Psoas muscle (tissue), 8 donors: ENCODE measurements around the gene ABCA1. TPM values are rescaled to one million over a fixed set of nuclear protein-coding genes. Genes with fewer than 3 reads are reported as not detected.

Experiments used
- ATAC-seq, 4 donors: fragments of 200-7000 bp; cut with Tn5 transposase; one replicate each; pipeline ENCODE4 v1.9.1; 2020; ENCODE audit warnings: moderate library complexity in 3 of 4, mild to moderate bottlenecking in 2 of 4
- DNase-seq, 2 donors: peaks; one replicate each; pipeline ENCODE4 v3.0.0-alpha.2; 2020
- H3K27ac ChIP-seq: fragments of 200-600 bp; one replicate; pipeline ENCODE4 v1.8.0; 2022
- H3K27me3 ChIP-seq, 3 donors: fragments of 200-600 bp in 1 of 3; one replicate each; pipeline versions ENCODE4 v1.6.1 to v1.8.0; 2013 to 2022; ENCODE audit warnings: low read length in 2 of 3, mild to moderate bottlenecking in 2 of 3, moderate library complexity in 1 of 3; ENCODE audit not compliant: insufficient read depth in 3 of 3
- H3K36me3 ChIP-seq, 2 donors: fragments of 200-600 bp in 1 of 2; one replicate each; pipeline versions ENCODE4 v1.6.1 to v1.8.0; 2013 to 2022; ENCODE audit warnings: low read depth in 1 of 2, mild to moderate bottlenecking in 1 of 2, moderate library complexity in 1 of 2; ENCODE audit not compliant: insufficient read depth in 1 of 2
- H3K4me1 ChIP-seq: fragments of 200-600 bp; one replicate; pipeline ENCODE4 v1.8.0; 2022
- H3K4me3 ChIP-seq: fragments of 200-600 bp; one replicate; pipeline ENCODE4 v1.8.0; 2022; ENCODE audit warnings: mild to moderate bottlenecking
- H3K9me3 ChIP-seq: fragments of 200-600 bp; one replicate; pipeline ENCODE4 v1.8.0; 2022
- WGBS, 3 donors: extraction: QIAGEN DNeasy Blood & Tissue Kit; methylation state at CpG; one replicate each; pipeline versions ENCODE4 v1.1.6 to v1.1.7; 2013; 5-methylcytosine and 5-hydroxymethylcytosine counted together
- intact Hi-C, 2 donors: fragments of 100-400 bp; cut with DNase I; formaldehyde crosslinking; loops; one replicate each; pipeline versions ENCODE4 v1.11.0 to v1.14.2; 2022
- polyA plus RNA-seq, 3 donors: library from polyadenylated mRNA; stranded (reverse); fragments of 200-250 nt; gene quantifications; one replicate each; pipeline ENCODE4 v1.2.3, GENCODE V29; 2013
- total RNA-seq, 4 donors: library from RNA; stranded (reverse); fragmentation: NEBNext Ultra II Directional in 2 of 4; extraction: Animal tissue kit (Norgen Biotek cat#: 25700) in 2 of 4; gene quantifications; one replicate each; pipeline versions ENCODE4 v1.2.1 to v1.2.4, GENCODE V29; 2021 to 2023
- TF ChIP-seq, protein P1 (sequence below): fragments of 200-600 bp; IDR thresholded peaks from one replicate; pipeline ENCODE4 v1.8.0; 2022; ENCODE audit warnings: antibody characterized with exemption
- donor health status: healthy with polysubstance abuse.
- donor health status: DM: no; HTN: no; CAD: no; lungs with moderate emphysema.
- donor health status: Bipolar disorder and iron deficiency.
- donor health status: healthy.
- donor health status: DM: yes; HTN: yes; CAD: no.
- donor health status: DM: no; HTN: no; CAD: no.
- donor health status: DM: no; HTN: no; CAD: no.
- donor health status: DM: yes; HTN: yes; CAD: no.

Gene ABCA1
- total and polyA plus RNA-seq, 7 donors: 1.9 to 26.1 (median 8.2) TPM

DNA sequence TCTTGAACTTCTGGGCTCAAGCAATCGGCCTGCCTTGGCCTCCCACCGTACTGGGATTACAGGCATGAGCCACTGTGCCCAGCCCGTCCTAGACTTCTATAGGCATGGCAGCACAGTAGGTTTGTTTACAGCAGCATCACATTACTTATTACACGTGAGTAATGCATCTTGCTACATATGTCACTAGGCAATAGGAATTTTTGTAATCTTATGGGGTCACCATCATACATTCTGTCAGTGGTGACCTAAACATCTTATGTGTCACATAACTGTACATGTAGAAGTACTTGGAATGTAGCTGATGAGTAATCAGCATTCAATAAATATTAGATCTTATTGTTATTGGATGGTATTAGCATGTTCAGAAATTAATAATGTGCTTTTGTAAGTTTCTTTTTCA lies 22.9 kb upstream of the ABCA1 start:
- H3K36me3 ChIP-seq: no peaks in the 10 kb centered on the region
- H3K4me3 ChIP-seq: no peak overlapping the region
- WGBS, 3 donors: 91 to 95% (median 92%) methylated on average over 4 of the region's 4 CpGs
- no peak overlapping the region for H3K27ac ChIP-seq
- H3K4me1 ChIP-seq: no peaks in the 10 kb centered on the region
- TF ChIP-seq, protein P1, sequence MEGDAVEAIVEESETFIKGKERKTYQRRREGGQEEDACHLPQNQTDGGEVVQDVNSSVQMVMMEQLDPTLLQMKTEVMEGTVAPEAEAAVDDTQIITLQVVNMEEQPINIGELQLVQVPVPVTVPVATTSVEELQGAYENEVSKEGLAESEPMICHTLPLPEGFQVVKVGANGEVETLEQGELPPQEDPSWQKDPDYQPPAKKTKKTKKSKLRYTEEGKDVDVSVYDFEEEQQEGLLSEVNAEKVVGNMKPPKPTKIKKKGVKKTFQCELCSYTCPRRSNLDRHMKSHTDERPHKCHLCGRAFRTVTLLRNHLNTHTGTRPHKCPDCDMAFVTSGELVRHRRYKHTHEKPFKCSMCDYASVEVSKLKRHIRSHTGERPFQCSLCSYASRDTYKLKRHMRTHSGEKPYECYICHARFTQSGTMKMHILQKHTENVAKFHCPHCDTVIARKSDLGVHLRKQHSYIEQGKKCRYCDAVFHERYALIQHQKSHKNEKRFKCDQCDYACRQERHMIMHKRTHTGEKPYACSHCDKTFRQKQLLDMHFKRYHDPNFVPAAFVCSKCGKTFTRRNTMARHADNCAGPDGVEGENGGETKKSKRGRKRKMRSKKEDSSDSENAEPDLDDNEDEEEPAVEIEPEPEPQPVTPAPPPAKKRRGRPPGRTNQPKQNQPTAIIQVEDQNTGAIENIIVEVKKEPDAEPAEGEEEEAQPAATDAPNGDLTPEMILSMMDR: no peak
- ATAC-seq (no peak), DNase-seq (no peak)
- intact Hi-C loops: no loop called here
- H3K27me3 ChIP-seq: no peaks in the 10 kb centered on the region
- H3K9me3 ChIP-seq: no peaks in the 10 kb centered on the region

DNA sequence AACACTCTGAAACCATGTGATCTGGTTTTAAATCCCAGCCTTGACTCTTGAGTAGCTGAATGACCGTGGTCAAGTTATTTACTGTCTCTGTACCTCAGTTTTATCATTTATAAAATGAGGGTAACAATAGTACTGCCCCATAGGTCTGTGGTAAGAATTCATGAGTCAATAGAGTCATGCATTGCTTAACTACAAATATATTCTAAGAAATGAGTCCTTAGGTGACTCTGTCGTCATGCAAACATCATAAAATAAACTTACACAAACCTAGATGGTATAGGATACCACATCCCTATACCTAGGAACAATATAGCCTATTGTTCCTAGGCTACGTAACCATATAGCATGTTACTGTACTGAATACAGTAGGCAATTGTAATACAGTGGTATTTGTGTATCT lies 20.3 kb upstream of the ABCA1 start:
- Histone ChIP-seq H3K9me3 (no peaks in the 10 kb centered on the region), H3K4me3 (no peak overlapping the region), H3K36me3 (no peaks in the 10 kb centered on the region), H3K27ac (no peak overlapping the region), H3K4me1 (no peaks in the 10 kb centered on the region), H3K27me3 (no peaks in the 10 kb centered on the region)
- intact Hi-C loops: no loop called here
- DNase-seq (no peak), ATAC-seq (no peak)
- 88 to 90% (median 89%) methylated on average over 3 of the region's 3 CpGs for WGBS, 3 donors
- TF ChIP-seq, protein P1: no peak

DNA sequence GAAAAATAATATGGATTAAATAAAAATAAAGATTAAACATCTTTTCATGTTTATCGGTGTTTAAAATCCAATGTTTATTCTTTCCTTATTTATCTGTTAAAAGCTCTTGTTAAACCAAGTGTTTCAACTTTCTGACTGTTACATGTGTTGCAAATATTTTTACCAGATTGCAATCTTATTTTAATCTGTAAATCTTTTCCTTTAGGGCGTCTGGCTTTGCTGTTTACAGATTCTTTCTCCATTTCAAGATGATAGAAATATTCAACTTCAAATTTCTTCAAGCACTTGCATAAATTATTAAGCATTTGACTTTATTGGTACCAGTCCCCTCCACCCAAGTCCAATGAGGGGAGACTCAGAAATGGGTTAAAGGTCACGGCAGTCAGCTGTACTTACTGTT lies 16.9 kb upstream of the ABCA1 start:
- Histone ChIP-seq H3K36me3 (no peaks in the 10 kb centered on the region), H3K4me3 (no peak overlapping the region), H3K27me3 (no peaks in the 10 kb centered on the region), H3K4me1 (peaks cover 5% of the 10 kb centered on the region), H3K9me3 (no peaks in the 10 kb centered on the region), H3K27ac (no peak overlapping the region)
- DNase-seq (no peak), ATAC-seq (no peak)
- 84 to 90% (median 88%) methylated on average over 3 of the region's 3 CpGs for WGBS, 3 donors
- TF ChIP-seq, protein P1: no peak
- intact Hi-C loops: no loop called here

DNA sequence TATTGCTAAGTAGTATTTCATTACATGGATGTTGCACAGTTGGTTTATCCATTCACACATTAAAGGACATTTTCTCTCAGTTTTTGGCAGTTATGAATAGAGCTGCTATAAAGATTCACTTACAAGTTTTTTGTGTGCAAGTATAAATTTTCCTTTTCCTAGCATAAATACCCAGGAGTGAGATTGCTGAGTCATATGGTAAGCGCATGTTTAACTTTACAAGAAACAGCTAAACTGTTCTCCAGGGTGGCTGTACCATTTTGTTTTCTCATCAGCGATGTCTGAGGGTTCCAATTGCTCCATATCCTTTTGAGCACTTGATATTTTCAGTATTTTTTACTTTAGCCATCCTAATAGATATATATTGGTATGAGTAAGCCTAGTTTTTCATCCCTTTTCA lies 16.4 kb upstream of the ABCA1 start:
- no peak for DNase-seq
- TF ChIP-seq, protein P1: no peak
- H3K27ac ChIP-seq: no peak overlapping the region
- no peaks in the 10 kb centered on the region for H3K36me3 ChIP-seq
- no peak overlapping the region for H3K4me3 ChIP-seq
- 82 to 92% (median 90%) methylated on average over 2 of the region's 2 CpGs for WGBS, 3 donors
- H3K9me3 ChIP-seq: no peaks in the 10 kb centered on the region
- ATAC-seq: no peak
- intact Hi-C loops: no loop called here
- H3K4me1 ChIP-seq: peaks cover 5% of the 10 kb centered on the region
- H3K27me3 ChIP-seq: no peaks in the 10 kb centered on the region

DNA sequence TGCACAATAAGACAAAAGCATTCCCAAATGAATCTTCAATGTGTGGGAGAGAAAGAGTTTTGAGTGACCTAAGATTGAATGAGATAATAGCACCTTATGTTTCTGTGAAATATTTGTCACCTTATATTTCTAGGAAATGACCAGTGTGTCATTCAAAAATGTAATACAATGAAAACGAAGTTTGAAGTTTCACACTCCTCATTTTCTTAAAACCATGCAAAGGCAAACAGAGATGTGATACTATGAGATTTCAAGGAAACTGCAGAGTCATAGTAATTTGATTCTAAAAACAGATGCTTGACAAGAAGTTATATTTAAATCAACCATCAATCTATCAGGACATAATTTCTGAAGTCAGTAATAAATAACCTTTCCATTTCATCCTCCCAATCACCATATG lies 13.6 kb upstream of the ABCA1 start:
- no peak overlapping the region for H3K4me3 ChIP-seq
- no peaks in the 10 kb centered on the region for H3K9me3 ChIP-seq
- no peak for DNase-seq
- intact Hi-C loops: no loop called here
- H3K4me1 ChIP-seq: peaks cover 5% of the 10 kb centered on the region
- H3K27me3 ChIP-seq: no peaks in the 10 kb centered on the region
- WGBS, 3 donors: 7 to 21% (median 8%) methylated on average over 1 of the region's 1 CpG
- TF ChIP-seq, protein P1: no peak
- no peak for ATAC-seq
- no peaks in the 10 kb centered on the region for H3K36me3 ChIP-seq
- H3K27ac ChIP-seq: no peak overlapping the region
